Measurements from ENCODE around the gene DCBLD1.

DNA sequence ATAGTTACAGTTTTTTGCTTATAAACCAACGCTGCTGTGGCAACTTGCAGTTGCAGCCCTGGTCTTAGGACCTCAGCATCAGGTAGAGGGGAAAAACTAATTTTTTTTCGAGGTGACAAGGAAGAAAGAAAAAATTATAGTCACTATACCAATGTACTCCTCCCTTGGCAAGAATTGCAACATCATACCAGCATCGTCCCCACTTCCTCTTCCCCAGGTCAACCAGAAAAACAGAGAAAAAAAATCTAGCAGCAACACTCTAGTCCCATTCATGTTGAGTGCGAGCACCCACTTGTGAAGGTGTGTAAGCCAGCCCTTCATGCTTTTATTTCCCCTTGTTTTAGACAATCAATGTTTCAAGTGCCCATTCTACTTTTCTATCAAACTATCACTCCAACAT is 13.1 kb upstream of the DCBLD1 start:
- TF ChIP-seq SOX5 (CRISPR knock-in tag; IDR thresholded peaks at IDR 0.05; ENCODE audit: borderline replicate concordance) (no peak), ZNF253 (CRISPR knock-in tag; IDR thresholded peaks at IDR 0.05; ENCODE audit: borderline replicate concordance) (no peak), ATF4 (CRISPR knock-in tag; IDR thresholded peaks at IDR 0.05) (no peak), EP300 (IDR thresholded peaks at IDR 0.05; ENCODE audit: low read depth in 2 of 2, low read length in 2 of 2) (no peak), EP300 (CRISPR knock-in tag; IDR thresholded peaks at IDR 0.05; ENCODE audit: borderline replicate concordance) (no peak), NFRKB (IDR thresholded peaks at IDR 0.05) (no peak)
- TF ChIP-seq, protein P1, sequence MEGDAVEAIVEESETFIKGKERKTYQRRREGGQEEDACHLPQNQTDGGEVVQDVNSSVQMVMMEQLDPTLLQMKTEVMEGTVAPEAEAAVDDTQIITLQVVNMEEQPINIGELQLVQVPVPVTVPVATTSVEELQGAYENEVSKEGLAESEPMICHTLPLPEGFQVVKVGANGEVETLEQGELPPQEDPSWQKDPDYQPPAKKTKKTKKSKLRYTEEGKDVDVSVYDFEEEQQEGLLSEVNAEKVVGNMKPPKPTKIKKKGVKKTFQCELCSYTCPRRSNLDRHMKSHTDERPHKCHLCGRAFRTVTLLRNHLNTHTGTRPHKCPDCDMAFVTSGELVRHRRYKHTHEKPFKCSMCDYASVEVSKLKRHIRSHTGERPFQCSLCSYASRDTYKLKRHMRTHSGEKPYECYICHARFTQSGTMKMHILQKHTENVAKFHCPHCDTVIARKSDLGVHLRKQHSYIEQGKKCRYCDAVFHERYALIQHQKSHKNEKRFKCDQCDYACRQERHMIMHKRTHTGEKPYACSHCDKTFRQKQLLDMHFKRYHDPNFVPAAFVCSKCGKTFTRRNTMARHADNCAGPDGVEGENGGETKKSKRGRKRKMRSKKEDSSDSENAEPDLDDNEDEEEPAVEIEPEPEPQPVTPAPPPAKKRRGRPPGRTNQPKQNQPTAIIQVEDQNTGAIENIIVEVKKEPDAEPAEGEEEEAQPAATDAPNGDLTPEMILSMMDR (CRISPR knock-in tag; IDR thresholded peaks at IDR 0.05): no peak
